ENCODE measurements around the gene IPPK.
"Not testable (repeated sequence)": the region's sequence is repeated elsewhere in the genome, so short reads cannot be mapped to it uniquely, and the experiment has no call there.

IPPK gene

GRCh38 chr9:92592537-92592936 is 77.4 kb downstream of the IPPK start:
- no peak for DNase-seq (ENCODE audit: low spot score)

- DNase-seq (ENCODE audit: low spot score): no peak
Observed at GRCh38 chr9:92590377-92590776, 79.6 kb downstream of the IPPK start.

- no peak for DNase-seq (ENCODE audit: low spot score)
Observed at GRCh38 chr9:92589923-92590322, 80.0 kb downstream of the IPPK start.

- DNase-seq (ENCODE audit: low spot score): no peak
Observed at GRCh38 chr9:92576175-92576574, 93.8 kb downstream of the IPPK start.

GRCh38 chr9:92573612-92574011 is 96.3 kb downstream of the IPPK start:
- not testable (repeated sequence) for DNase-seq (ENCODE audit: low spot score)

- DNase-seq (ENCODE audit: low spot score): not testable (repeated sequence)
Observed at GRCh38 chr9:92571871-92572270, 98.1 kb downstream of the IPPK start.

GRCh38 chr9:92564982-92565381 is 104.9 kb downstream of the IPPK start:
- no peak for DNase-seq (ENCODE audit: low spot score)

- DNase-seq (ENCODE audit: low spot score): no peak
Observed at GRCh38 chr9:92564504-92564903, 105.4 kb downstream of the IPPK start.
